Smooth muscle cell (in vitro differentiated cells): Measurements from ENCODE around the gene PTBP1. TPM values are rescaled to one million over a fixed set of nuclear protein-coding genes. Genes with fewer than 3 reads are reported as not detected.

Experiments
- DNase-seq: peaks from one replicate; lab custom pipeline; 2025; ENCODE audit not compliant: unreplicated experiment; lab: John Stamatoyannopoulos, UW
- H2AFZ ChIP-seq: fragments of 200-600 bp; sonication (generic); 2 replicates; pipeline ENCODE4 v1.6.0; 2016; ENCODE audit warnings: antibody characterized with exemption, low read depth, mild to moderate bottlenecking
- H3F3A ChIP-seq: fragments of 200-600 bp; sonication (generic); 2 replicates; pipeline ENCODE4 v1.6.0; 2017; ENCODE audit warnings: antibody characterized with exemption, low read depth
- H3K27ac ChIP-seq: fragments of 200-600 bp; sonication (generic); 2 replicates; pipeline ENCODE4 v1.5.1; 2016; ENCODE audit warnings: low read depth, mild to moderate bottlenecking
- H3K27me3 ChIP-seq: fragments of 200-600 bp; sonication (generic); 2 replicates; pipeline ENCODE4 v1.6.1; 2016; ENCODE audit warnings: low read depth, mild to moderate bottlenecking
- H3K36me3 ChIP-seq: fragments of 200-600 bp; sonication (generic); 2 replicates; pipeline ENCODE4 v1.5.1; 2016; ENCODE audit warnings: low read depth
- H3K4me1 ChIP-seq: fragments of 200-600 bp; sonication (generic); 2 replicates; pipeline ENCODE4 v1.5.1; 2016; ENCODE audit warnings: low read depth
- H3K4me2 ChIP-seq: fragments of 200-600 bp; sonication (generic); 2 replicates; pipeline ENCODE4 v1.6.0; 2016; ENCODE audit warnings: mild to moderate bottlenecking
- H3K4me3 ChIP-seq: fragments of 200-600 bp; sonication (generic); 2 replicates; pipeline ENCODE4 v1.5.1; 2016; ENCODE audit warnings: mild to moderate bottlenecking
- H3K79me2 ChIP-seq: fragments of 200-600 bp; sonication (generic); 2 replicates; pipeline ENCODE4 v1.6.0; 2016; ENCODE audit warnings: low read depth, mild to moderate bottlenecking
- H3K9ac ChIP-seq: fragments of 200-600 bp; sonication (generic); 2 replicates; pipeline ENCODE4 v1.6.0; 2016; ENCODE audit warnings: low read depth
- H3K9me3 ChIP-seq: fragments of 200-600 bp; sonication (generic); replicated peaks from 2 replicates; pipeline ENCODE4 v1.5.1; 2016; ENCODE audit warnings: low read depth
- H4K20me1 ChIP-seq: fragments of 200-600 bp; sonication (generic); 2 replicates; pipeline ENCODE4 v1.6.0; 2016; ENCODE audit warnings: low read depth
- CTCF ChIP-seq: fragments of 200-600 bp; sonication (generic); IDR thresholded peaks from 2 replicates; pipeline ENCODE4 v1.5.1; 2017; ENCODE audit warnings: borderline replicate concordance, mild to moderate bottlenecking, antibody characterized with exemption; ENCODE audit not compliant: insufficient read depth, poor library complexity, severe bottlenecking
- WGBS: methylation state at CpG from one replicate; pipeline ENCODE4 v1.1.7; 2016; ENCODE audit warnings: low lambda C conversion rate; 5-methylcytosine and 5-hydroxymethylcytosine counted together
- polyA plus RNA-seq: library from polyadenylated mRNA; unstranded; fragments of >200 nt; fragmentation: Nextera tagmentation; extraction: Ambion mirVana; gene quantifications from 2 replicates; pipeline ENCODE4 v1.2.1, GENCODE V29; 2016
- total RNA-seq: library from RNA; depleted of rRNA; stranded (reverse); fragments of >200 nt; gene quantifications from 2 replicates; pipeline ENCODE4 v1.2.3, GENCODE V29; 2014

The PTBP1 gene
- total and polyA plus RNA-seq, 2 experiments from 2014 or later, result 167 to 226 TPM

- peaks cover 22% of the 10 kb centered on the region for H3K4me1 ChIP-seq
- H3K9ac ChIP-seq, result no peak overlapping the region
- H3K36me3 ChIP-seq, result no peaks in the 10 kb centered on the region
- H3K27ac ChIP-seq, result no peak overlapping the region
- no peak for DNase-seq
- H3K9me3 ChIP-seq, result no peaks in the 10 kb centered on the region
- 92% methylated on average over 39 of the region's 39 CpGs for WGBS
- H3K4me2 ChIP-seq, result peak overlapping the region; percentile 96
- TF ChIP-seq CTCF, result no peak
- no peaks in the 10 kb centered on the region for H3K27me3 ChIP-seq
- no peak overlapping the region for H2AFZ ChIP-seq
- H3F3A ChIP-seq, result peaks cover 9% of the 10 kb centered on the region
- H3K79me2 ChIP-seq, result peaks cover 32% of the 10 kb centered on the region
- peaks cover 31% of the 10 kb centered on the region for H4K20me1 ChIP-seq
- H3K4me3 ChIP-seq, result peak overlapping the region; percentile 63
Measured at GRCh38 chr19:795691-796581, 1.3 kb upstream of the PTBP1 start.

GRCh38 chr19:797528-798414 lies 519 bp downstream of the PTBP1 start:
- no peaks in the 10 kb centered on the region for H3K27me3 ChIP-seq
- H2AFZ ChIP-seq, result no peak overlapping the region
- peaks cover 50% of the 10 kb centered on the region for H4K20me1 ChIP-seq
- H3K4me1 ChIP-seq, result peaks cover 34% of the 10 kb centered on the region
- peak overlapping the region; percentile 100 for H3K4me3 ChIP-seq
- peak overlapping the region; percentile 91 for H3K4me2 ChIP-seq
- DNase-seq, result peak; percentile 74
- peaks cover 14% of the 10 kb centered on the region for H3F3A ChIP-seq
- TF ChIP-seq CTCF, result no peak
- peak overlapping the region; percentile 96 for H3K9ac ChIP-seq
- H3K27ac ChIP-seq, result peak overlapping the region; percentile 90
- H3K79me2 ChIP-seq, result peaks cover 50% of the 10 kb centered on the region
- H3K9me3 ChIP-seq, result no peaks in the 10 kb centered on the region
- WGBS, result under 1% methylated on average over 47 of the region's 129 CpGs
- no peaks in the 10 kb centered on the region for H3K36me3 ChIP-seq

GRCh38 chr19:798415-799075 lies 1.3 kb downstream of the PTBP1 start:
- Histone ChIP-seq H3K4me1 (peaks cover 34% of the 10 kb centered on the region), H3K9me3 (no peaks in the 10 kb centered on the region), H3K36me3 (no peaks in the 10 kb centered on the region), H4K20me1 (peaks cover 57% of the 10 kb centered on the region), H3K79me2 (peaks cover 58% of the 10 kb centered on the region), H3K27ac (peak overlapping the region; percentile 90), H2AFZ (no peak overlapping the region), H3K9ac (peak overlapping the region; percentile 96), H3K4me3 (peak overlapping the region; percentile 100), H3K27me3 (no peaks in the 10 kb centered on the region), H3K4me2 (peak overlapping the region; percentile 91), H3F3A (peaks cover 14% of the 10 kb centered on the region)
- WGBS, result 1% methylated on average over 42 of the region's 44 CpGs
- DNase-seq, result no peak
- TF ChIP-seq CTCF, result no peak
